Fibroblast of lung (primary cell): ENCODE data around the gene BCDIN3D. TPM values are rescaled to one million over a fixed set of nuclear protein-coding genes. Genes with fewer than 3 reads are reported as not detected.

Experiments used
- DNase-seq, 2 donors: peaks; one replicate each; pipeline versions ENCODE4 v3.0.0 to v3.0.0-alpha.2; 2010; ENCODE audit warnings: low read depth in 2 of 2
- H2AFZ ChIP-seq: 2 replicates; pipeline ENCODE4 v1.5.1; 2012; ENCODE audit warnings: low read length, control low read depth, inconsistent platforms
- H3K27ac ChIP-seq: 2 replicates; pipeline ENCODE4 v1.5.1; 2011; ENCODE audit warnings: low read length, control low read depth; ENCODE audit not compliant: insufficient read depth
- H3K27me3 ChIP-seq: 2 replicates; pipeline ENCODE4 v1.5.1; 2011; ENCODE audit warnings: mild to moderate bottlenecking, low read length; ENCODE audit not compliant: control insufficient read depth, insufficient read depth
- H3K36me3 ChIP-seq: 2 replicates; pipeline ENCODE4 v1.5.1; 2011; ENCODE audit warnings: low read length; ENCODE audit not compliant: control insufficient read depth, insufficient read depth
- H3K4me1 ChIP-seq: 2 replicates; pipeline ENCODE4 v1.5.1; 2011; ENCODE audit warnings: low read length; ENCODE audit not compliant: control insufficient read depth, insufficient read depth; ENCODE audit errors: extremely low read depth
- H3K4me2 ChIP-seq: 2 replicates; pipeline ENCODE4 v1.5.1; 2011; ENCODE audit warnings: low read length, control low read depth; ENCODE audit not compliant: insufficient read depth; ENCODE audit errors: extremely low read depth
- H3K4me3 ChIP-seq, 4 experiments: fragments of 200-600 bp in 1 of 4; sonication (generic) in 1 of 4; replicated peaks in 1 of 4; 2 replicates each; pipeline ENCODE4 v1.5.1; 2011 to 2016; ENCODE audit warnings: low read length in 4 of 4, low read depth in 3 of 4, mild to moderate bottlenecking in 3 of 4, control low read depth in 2 of 4, inconsistent platforms in 1 of 4, mixed read lengths in 1 of 4; ENCODE audit not compliant: insufficient read depth in 1 of 4; ENCODE audit errors: control extremely low read depth in 1 of 4
- H3K79me2 ChIP-seq: 2 replicates; pipeline ENCODE4 v1.5.1; 2012; ENCODE audit warnings: mild to moderate bottlenecking, low read length, inconsistent platforms; ENCODE audit not compliant: control insufficient read depth, insufficient read depth
- H3K9ac ChIP-seq: 2 replicates; pipeline ENCODE4 v1.5.1; 2011; ENCODE audit warnings: mild to moderate bottlenecking, low read length, control low read depth; ENCODE audit not compliant: insufficient read depth
- H3K9me3 ChIP-seq: 2 replicates; pipeline ENCODE4 v1.5.1; 2012; ENCODE audit warnings: low read depth, low read length; ENCODE audit not compliant: control insufficient read depth, insufficient read depth
- H4K20me1 ChIP-seq: 2 replicates; pipeline ENCODE4 v1.5.1; 2011; ENCODE audit warnings: low read length; ENCODE audit not compliant: control insufficient read depth, insufficient read depth; ENCODE audit errors: extremely low read depth
- EZH2 ChIP-seq: IDR thresholded peaks from 2 replicates; pipeline ENCODE4 v1.5.1; 2012; ENCODE audit warnings: low read length, control low read depth, mild to moderate bottlenecking; ENCODE audit errors: missing control alignments
- polyA plus RNA-seq, 2 donors: library from polyadenylated mRNA; depleted of rRNA in 1 of 2; stranded (reverse) in 1 of 2; unstranded in 1 of 2; fragments of >200 nt; gene quantifications; 2 replicates each; pipeline ENCODE4 v1.2.1, GENCODE V29; 2011 to 2012; ENCODE audit warnings: missing spikeins in 1 of 2
- total RNA-seq: library from RNA; depleted of rRNA; stranded (reverse); fragments of >200 nt; gene quantifications from 2 replicates; pipeline ENCODE4 v1.2.1, GENCODE V29; 2014
- TF ChIP-seq, protein P1 (sequence below), 2 donors: IDR thresholded peaks in 1 of 2; conservative IDR thresholded peaks in 1 of 2; 1 replicate in 1 of 2; 2 replicates in 1 of 2; pipeline ENCODE4 v1.5.1; 2011 to 2012; ENCODE audit warnings: low read length in 2 of 2, control low read depth in 1 of 2, inconsistent platforms in 1 of 2, low read depth in 1 of 2, mild to moderate bottlenecking in 1 of 2

The BCDIN3D gene
- total and polyA plus RNA-seq, 2 donors (not counting 1 experiment from before 2014, with no cell fraction given) = 3.2 to 4.5 TPM

DNA sequence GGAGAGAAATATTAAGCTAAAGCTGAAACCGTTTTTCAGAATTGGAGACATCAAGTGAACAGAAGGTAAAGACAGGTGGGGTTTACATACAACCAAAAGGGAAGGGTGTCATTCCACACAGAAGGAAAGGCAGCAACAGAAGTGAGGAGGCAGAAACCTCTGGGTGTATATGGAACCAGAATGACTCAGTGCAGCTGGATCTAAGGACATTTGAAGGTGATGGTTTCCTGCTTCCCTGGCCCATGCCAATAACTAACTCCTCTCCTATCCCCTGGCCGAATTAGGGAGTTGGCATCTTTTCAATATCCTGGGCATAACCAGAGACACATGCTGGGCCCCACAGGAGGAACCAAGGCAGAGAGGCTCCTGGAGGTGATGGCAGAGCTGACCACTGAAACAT lies 23.1 kb downstream of the BCDIN3D start:
- Histone ChIP-seq H3K36me3 (no peaks in the 10 kb centered on the region), H2AFZ (no peak overlapping the region), H4K20me1 (no peaks in the 10 kb centered on the region), H3K9me3 (no peaks in the 10 kb centered on the region), H3K27me3 (no peaks in the 10 kb centered on the region), H3K4me1 (peaks cover 9% of the 10 kb centered on the region), H3K9ac (no peak overlapping the region), H3K79me2 (peaks cover 41% of the 10 kb centered on the region), H3K4me3 (no peak overlapping the region), H3K27ac (no peak overlapping the region), H3K4me2 (no peak overlapping the region)
- no peak for TF ChIP-seq EZH2
- TF ChIP-seq, protein P1, sequence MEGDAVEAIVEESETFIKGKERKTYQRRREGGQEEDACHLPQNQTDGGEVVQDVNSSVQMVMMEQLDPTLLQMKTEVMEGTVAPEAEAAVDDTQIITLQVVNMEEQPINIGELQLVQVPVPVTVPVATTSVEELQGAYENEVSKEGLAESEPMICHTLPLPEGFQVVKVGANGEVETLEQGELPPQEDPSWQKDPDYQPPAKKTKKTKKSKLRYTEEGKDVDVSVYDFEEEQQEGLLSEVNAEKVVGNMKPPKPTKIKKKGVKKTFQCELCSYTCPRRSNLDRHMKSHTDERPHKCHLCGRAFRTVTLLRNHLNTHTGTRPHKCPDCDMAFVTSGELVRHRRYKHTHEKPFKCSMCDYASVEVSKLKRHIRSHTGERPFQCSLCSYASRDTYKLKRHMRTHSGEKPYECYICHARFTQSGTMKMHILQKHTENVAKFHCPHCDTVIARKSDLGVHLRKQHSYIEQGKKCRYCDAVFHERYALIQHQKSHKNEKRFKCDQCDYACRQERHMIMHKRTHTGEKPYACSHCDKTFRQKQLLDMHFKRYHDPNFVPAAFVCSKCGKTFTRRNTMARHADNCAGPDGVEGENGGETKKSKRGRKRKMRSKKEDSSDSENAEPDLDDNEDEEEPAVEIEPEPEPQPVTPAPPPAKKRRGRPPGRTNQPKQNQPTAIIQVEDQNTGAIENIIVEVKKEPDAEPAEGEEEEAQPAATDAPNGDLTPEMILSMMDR (conservative IDR thresholded peaks at IDR 0.05 in 1 of 2, IDR thresholded peaks at IDR 0.05 in 1 of 2; ENCODE audit: low read depth in 1 of 2, low read length in 2 of 2) = no peak
- no peak for DNase-seq

- no peaks in the 10 kb centered on the region for H3K36me3 ChIP-seq
- H3K9me3 ChIP-seq = no peaks in the 10 kb centered on the region
- H2AFZ ChIP-seq = no peak overlapping the region
- H3K9ac ChIP-seq = no peak overlapping the region
- H3K27ac ChIP-seq = no peak overlapping the region
- TF ChIP-seq, protein P1 (conservative IDR thresholded peaks at IDR 0.05 in 1 of 2, IDR thresholded peaks at IDR 0.05 in 1 of 2; ENCODE audit: low read depth in 1 of 2, low read length in 2 of 2) = no peak
- TF ChIP-seq EZH2 = no peak
- no peak overlapping the region for H3K4me3 ChIP-seq
- DNase-seq = peak; percentile 18 to 25
- no peaks in the 10 kb centered on the region for H3K27me3 ChIP-seq
- H4K20me1 ChIP-seq = no peaks in the 10 kb centered on the region
- no peak overlapping the region for H3K4me2 ChIP-seq
- peaks cover 29% of the 10 kb centered on the region for H3K79me2 ChIP-seq
- H3K4me1 ChIP-seq = no peaks in the 10 kb centered on the region
Observed at GRCh38 chr12:49818241-49818895, 24.5 kb downstream of the BCDIN3D start.

- no peaks in the 10 kb centered on the region for H4K20me1 ChIP-seq
- H3K4me2 ChIP-seq = no peak overlapping the region
- no peak overlapping the region for H3K27ac ChIP-seq
- peaks cover 10% of the 10 kb centered on the region for H3K79me2 ChIP-seq
- H3K9me3 ChIP-seq = no peaks in the 10 kb centered on the region
- no peak for TF ChIP-seq EZH2
- TF ChIP-seq, protein P1 (conservative IDR thresholded peaks at IDR 0.05 in 1 of 2, IDR thresholded peaks at IDR 0.05 in 1 of 2; ENCODE audit: low read depth in 1 of 2, low read length in 2 of 2) = no peak
- H3K4me1 ChIP-seq = peaks cover 10% of the 10 kb centered on the region
- no peaks in the 10 kb centered on the region for H3K27me3 ChIP-seq
- H3K9ac ChIP-seq = no peak overlapping the region
- no peak overlapping the region for H2AFZ ChIP-seq
- peaks cover 1% of the 10 kb centered on the region for H3K36me3 ChIP-seq
- peak in 1 of 2 donors; percentile 56 for DNase-seq
- no peak overlapping the region for H3K4me3 ChIP-seq
Observed at GRCh38 chr12:49813131-49813530, 29.8 kb downstream of the BCDIN3D start.
